Kidney epithelial cell (primary cell): ENCODE results near the gene INTS1. TPM values are rescaled to one million over a fixed set of nuclear protein-coding genes. Genes with fewer than 3 reads are reported as not detected.

ENCODE experiments used
- DNase-seq: peaks from one replicate; pipeline ENCODE4 v3.0.0-alpha.2; 2010; ENCODE audit warnings: low read depth
- H3K27me3 ChIP-seq: 2 replicates; pipeline ENCODE4 v1.6.0; 2011; ENCODE audit warnings: low read length; ENCODE audit not compliant: control insufficient read depth, insufficient read depth
- H3K36me3 ChIP-seq: 2 replicates; pipeline ENCODE4 v1.5.1; 2011; ENCODE audit warnings: low read length; ENCODE audit not compliant: control insufficient read depth, insufficient read depth
- H3K4me3 ChIP-seq: 2 replicates; pipeline ENCODE4 v1.5.1; 2011; ENCODE audit warnings: low read depth, mild to moderate bottlenecking, control low read depth, low read length
- CTCF ChIP-seq: IDR thresholded peaks from 2 replicates; pipeline ENCODE4 v1.5.1; 2011; ENCODE audit warnings: mild to moderate bottlenecking, moderate library complexity, low read length, control low read depth, inconsistent platforms; ENCODE audit not compliant: insufficient read depth, poor library complexity, severe bottlenecking
- total RNA-seq: library from RNA; depleted of rRNA; stranded (reverse); fragments of >200 nt; gene quantifications from 2 replicates; pipeline ENCODE4 v1.2.3, GENCODE V29; 2015

INTS1 gene
- total RNA-seq, 1 donor from 2014 or later = 84.3 TPM

- DNase-seq = no peak
- no peak for TF ChIP-seq CTCF
- Histone ChIP-seq H3K27me3 (no peaks in the 10 kb centered on the region), H3K36me3 (peaks cover 2% of the 10 kb centered on the region), H3K4me3 (no peak overlapping the region)
These were observed 14.9 kb downstream of the INTS1 start for GRCh38 chr7:1489336-1489735.

- Histone ChIP-seq H3K36me3 (peaks cover 2% of the 10 kb centered on the region), H3K27me3 (no peaks in the 10 kb centered on the region), H3K4me3 (no peak overlapping the region)
- no peak for TF ChIP-seq CTCF
- DNase-seq = no peak
These were observed 16.2 kb downstream of the INTS1 start for GRCh38 chr7:1488016-1488415.

- H3K36me3 ChIP-seq = peaks cover 2% of the 10 kb centered on the region
These were observed 16.7 kb downstream of the INTS1 start for GRCh38 chr7:1487466-1487865.

GRCh38 chr7:1486571-1486970 lies 17.6 kb downstream of the INTS1 start:
- DNase-seq = no peak
- no peaks in the 10 kb centered on the region for H3K27me3 ChIP-seq
- H3K4me3 ChIP-seq = no peak overlapping the region
- TF ChIP-seq CTCF = no peak
- peaks cover 2% of the 10 kb centered on the region for H3K36me3 ChIP-seq

More at GRCh38 chr7:1487466-1487865, 16.7 kb downstream of the INTS1 start:
- TF ChIP-seq CTCF = no peak
- DNase-seq = no peak
- H3K27me3 ChIP-seq = no peaks in the 10 kb centered on the region
- H3K4me3 ChIP-seq = no peak overlapping the region

GRCh38 chr7:1485156-1485555 lies 19.0 kb downstream of the INTS1 start:
- peaks cover 2% of the 10 kb centered on the region for H3K36me3 ChIP-seq
- DNase-seq = no peak
- no peaks in the 10 kb centered on the region for H3K27me3 ChIP-seq
- no peak overlapping the region for H3K4me3 ChIP-seq
- no peak for TF ChIP-seq CTCF

GRCh38 chr7:1484569-1484968 lies 19.6 kb downstream of the INTS1 start:
- DNase-seq = no peak
- peaks cover 2% of the 10 kb centered on the region for H3K36me3 ChIP-seq

More at GRCh38 chr7:1484569-1484968, 19.6 kb downstream of the INTS1 start:
- H3K4me3 ChIP-seq = no peak overlapping the region
- no peak for TF ChIP-seq CTCF
- no peaks in the 10 kb centered on the region for H3K27me3 ChIP-seq
